K562 (cell line): ENCODE data around the gene LHPP. TPM values are rescaled to one million over a fixed set of nuclear protein-coding genes. Genes with fewer than 3 reads are reported as not detected.

ENCODE experiments used
- ATAC-seq: fragments of 200-7000 bp; cut with Tn5 transposase; 3 replicates; pipeline ENCODE4 v1.9.1; 2020; ENCODE audit warnings: moderate library complexity
- BruUV-seq: library from RNA; stranded (reverse); fragments of 400-500 nt; replicated peaks from 2 replicates; lab custom pipeline; 2021; lab: Mats Ljungman, UMichigan
- CTCF ChIA-PET: fragments of 300-600 bp; formaldehyde crosslinking; extraction: SDS; loops from one replicate; lab custom pipeline; 2021; ENCODE audit warnings: low intra/inter-chr PET ratio; lab: Yijun Ruan, JAX
- POLR2A ChIA-PET: fragments of 300-600, 350-650 bp; sonication (Branson Sonifier 250); formaldehyde crosslinking; extraction: SDS; loops from one replicate; lab custom pipeline; 2021; ENCODE audit warnings: antibody characterized with exemption, inconsistent platforms; lab: Yijun Ruan, JAX
- DNase-seq, 4 experiments: peaks; one replicate each; pipeline versions ENCODE4 v3.0.0 to v3.0.0-alpha.2; 2011 to 2018; ENCODE audit warnings: low spot score in 3 of 4, mixed read lengths in 3 of 4; ENCODE audit errors: extremely low read depth in 1 of 4
- FAIRE-seq: peaks from 2 replicates; lab custom pipeline; 2011; peaks lifted over from hg19 to GRCh38; lab: Jason Lieb, UNC
- H2AFZ ChIP-seq: 2 replicates; pipeline ENCODE4 v1.6.0; 2011; ENCODE audit warnings: low read depth, low read length, control low read depth, inconsistent platforms
- H3K27ac ChIP-seq: fragments of 200-600 bp; 3 replicates; pipeline ENCODE4 v1.8.0; 2011; ENCODE audit warnings: low read depth, mild to moderate bottlenecking, control low read depth, inconsistent platforms, low read length, moderate library complexity, mixed read lengths; ENCODE audit errors: extremely low read depth
- H3K27me3 ChIP-seq, 2 experiments: fragments of 300-600 bp in 1 of 2; 2 replicates in 1 of 2; 3 replicates in 1 of 2; pipeline versions ENCODE4 v1.6.0 to v1.8.0; 2011; ENCODE audit warnings: inconsistent platforms in 2 of 2, low read length in 2 of 2, mild to moderate bottlenecking in 1 of 2, mixed read lengths in 1 of 2, moderate library complexity in 1 of 2; ENCODE audit not compliant: control insufficient read depth in 2 of 2, insufficient read depth in 2 of 2
- H3K36me3 ChIP-seq: fragments of 300-600 bp; 3 replicates; pipeline ENCODE4 v1.8.0; 2011; ENCODE audit warnings: mild to moderate bottlenecking, low read length, inconsistent platforms; ENCODE audit not compliant: control insufficient read depth, insufficient read depth
- H3K4me1 ChIP-seq, 2 experiments: fragments of 200-600 bp in 1 of 2; replicated peaks in 1 of 2; 2 replicates in 1 of 2; 3 replicates in 1 of 2; pipeline versions ENCODE4 v1.5.1 to v1.8.0; 2011; ENCODE audit warnings: inconsistent platforms in 2 of 2, low read length in 2 of 2, mild to moderate bottlenecking in 1 of 2, mixed read lengths in 1 of 2, moderate library complexity in 1 of 2; ENCODE audit not compliant: control insufficient read depth in 2 of 2, insufficient read depth in 2 of 2
- H3K4me2 ChIP-seq: 2 replicates; pipeline ENCODE4 v1.6.1; 2011; ENCODE audit warnings: low read length, control low read depth, inconsistent platforms, mixed read lengths; ENCODE audit not compliant: insufficient read depth
- H3K4me3 ChIP-seq: fragments of 200-600 bp; sonication (generic), shearing (Covaris generic); 2 replicates; pipeline ENCODE4 v1.5.1; 2016; ENCODE audit warnings: control low read depth, inconsistent platforms
- H3K79me2 ChIP-seq: fragments of 200-600 bp; 3 replicates; pipeline ENCODE4 v1.8.0; 2011; ENCODE audit warnings: low read length, inconsistent platforms; ENCODE audit not compliant: control insufficient read depth, insufficient read depth
- H3K9ac ChIP-seq, 2 experiments: 2 replicates each; pipeline versions ENCODE4 v1.6.0 to v1.6.1; 2011; ENCODE audit warnings: low read depth in 2 of 2, low read length in 2 of 2, control low read depth in 1 of 2, inconsistent platforms in 1 of 2, mild to moderate bottlenecking in 1 of 2, mixed read lengths in 1 of 2; ENCODE audit not compliant: insufficient read depth in 1 of 2
- H3K9me1 ChIP-seq: one replicate; pipeline ENCODE4 v1.6.0; 2011; ENCODE audit warnings: inconsistent platforms, mild to moderate bottlenecking, low read length, moderate library complexity; ENCODE audit not compliant: control insufficient read depth, insufficient read depth
- H3K9me3 ChIP-seq: replicated peaks from 2 replicates; pipeline ENCODE4 v1.5.1; 2011; ENCODE audit warnings: low read depth, low read length, inconsistent platforms; ENCODE audit not compliant: control insufficient read depth, insufficient read depth
- H4K20me1 ChIP-seq: replicated peaks from 2 replicates; pipeline ENCODE4 v1.6.1; 2011; ENCODE audit warnings: low read length, inconsistent platforms, mixed read lengths; ENCODE audit not compliant: control insufficient read depth, insufficient read depth
- HSF4 ChIP-seq: fragments of 250-450 bp; sonication (Bioruptor Pico); IDR thresholded peaks from 2 replicates; pipeline ENCODE4 v2.1.2; 2022; ENCODE audit warnings: mild to moderate bottlenecking, moderate library complexity, borderline replicate concordance
- KLF16 ChIP-seq: IDR thresholded peaks from 2 replicates; pipeline ENCODE4 v1.6.1; 2016; ENCODE audit warnings: antibody characterized with exemption
- MYC ChIP-seq, 2 experiments: fragments of 250-450 bp in 1 of 2; sonication (Bioruptor Pico) in 1 of 2; IDR thresholded peaks; 2 replicates each; pipeline versions ENCODE4 v1.5.1 to v1.6.1; 2012 to 2021; ENCODE audit warnings: low read depth in 2 of 2, borderline replicate concordance in 1 of 2, improper control_type of control experiment in 1 of 2, low read length in 1 of 2, mild to moderate bottlenecking in 1 of 2, moderate library complexity in 1 of 2
- NFIX ChIP-seq: fragments of 250-450 bp; sonication (Bioruptor Pico); IDR thresholded peaks from 2 replicates; pipeline ENCODE4 v1.4.0; 2020; ENCODE audit warnings: low read depth, mild to moderate bottlenecking, moderate library complexity
- NONO ChIP-seq, 2 experiments: fragments of 200-400 bp in 1 of 2; fragments of 450-650 bp in 1 of 2; formaldehyde crosslinking in 1 of 2; IDR thresholded peaks; 2 replicates each; pipeline ENCODE4 v1.6.1; 2017; ENCODE audit warnings: low read depth in 2 of 2, mild to moderate bottlenecking in 2 of 2, moderate library complexity in 2 of 2, low read length in 1 of 2
- PML ChIP-seq: IDR thresholded peaks from 2 replicates; pipeline ENCODE4 v1.6.1; 2012; ENCODE audit warnings: low read length, inconsistent platforms
- RBM22 ChIP-seq: fragments of 200-400 bp; formaldehyde crosslinking; IDR thresholded peaks from 2 replicates; pipeline ENCODE4 v1.6.1; 2018; ENCODE audit warnings: low read length, low read depth; ENCODE audit not compliant: poor library complexity, severe bottlenecking
- SNRNP70 ChIP-seq: fragments of 200-400 bp; formaldehyde crosslinking; optimal IDR thresholded peaks from 2 replicates; pipeline ENCODE3; 2017; ENCODE audit warnings: low read depth, low read length
- TRIM28 ChIP-seq: fragments of 450-650 bp; IDR thresholded peaks from 2 replicates; pipeline ENCODE4 v1.6.1; 2017
- ZNF830 ChIP-seq: fragments of 250-450 bp; sonication (Bioruptor Pico); IDR thresholded peaks from 2 replicates; pipeline ENCODE4 v1.5.0; 2021; ENCODE audit warnings: mild to moderate bottlenecking
- WGBS: fragments of 100-300 bp; shearing (Covaris generic); methylation state at CpG from one replicate; pipeline ENCODE4 v1.1.6; 2016; ENCODE audit warnings: low coverage, mixed read lengths; ENCODE audit not compliant: insufficient coverage; ENCODE audit errors: missing lambda C conversion rate; 5-methylcytosine and 5-hydroxymethylcytosine counted together
- in situ Hi-C: fragments of 300-500 bp; cut with MboI; formaldehyde crosslinking; loops from 4 replicates; pipeline ENCODE4 v1.15.0; 2018; ENCODE audit warnings: inconsistent platforms, mixed read lengths
- intact Hi-C: fragments of 100-400 bp; cut with micrococcal nuclease; formaldehyde crosslinking; loops from 2 replicates; pipeline ENCODE4 v1.14.2; 2022
- polyA plus RNA-seq, 8 experiments: library from polyadenylated mRNA; depleted of rRNA in 4 of 8; stranded (reverse) in 5 of 8; unstranded in 3 of 8; fragments of >200 nt; fragmentation: Nextera tagmentation in 2 of 8; fragmentation: Illumina TruSeq in 1 of 8; extraction: Ambion mirVana in 2 of 8; extraction: Trizol in 1 of 8; gene quantifications; 2 replicates each; pipeline versions ENCODE4 v1.2.1 to v1.2.3, GENCODE V29; 2011 to 2014; ENCODE audit warnings: inconsistent platforms in 1 of 8, missing spikeins in 1 of 8
- total RNA-seq, 7 experiments: library from RNA; depleted of rRNA in 6 of 7; stranded (reverse); fragments of >200 nt in 6 of 7; fragmentation: Illumina TruSeq in 2 of 7; extraction: Trizol in 2 of 7; gene quantifications; 2 replicates each; pipeline versions ENCODE4 v1.2.1 to v1.2.3, GENCODE V29; 2011 to 2021; ENCODE audit warnings: low replicate concordance in 1 of 7
- TF ChIP-seq, protein P1 (sequence below): sonication (generic); formaldehyde crosslinking; IDR thresholded peaks from 2 replicates; pipeline ENCODE4 v1.8.1; 2023; ENCODE audit warnings: mild to moderate bottlenecking, missing genetic modification reagents

LHPP gene
- total and polyA plus RNA-seq, 9 of the 15 experiments (the other 6 are each of a cell fraction or from before 2014, with no cell fraction given) = 0.34 to 7.4 (median 3.0) TPM

DNA sequence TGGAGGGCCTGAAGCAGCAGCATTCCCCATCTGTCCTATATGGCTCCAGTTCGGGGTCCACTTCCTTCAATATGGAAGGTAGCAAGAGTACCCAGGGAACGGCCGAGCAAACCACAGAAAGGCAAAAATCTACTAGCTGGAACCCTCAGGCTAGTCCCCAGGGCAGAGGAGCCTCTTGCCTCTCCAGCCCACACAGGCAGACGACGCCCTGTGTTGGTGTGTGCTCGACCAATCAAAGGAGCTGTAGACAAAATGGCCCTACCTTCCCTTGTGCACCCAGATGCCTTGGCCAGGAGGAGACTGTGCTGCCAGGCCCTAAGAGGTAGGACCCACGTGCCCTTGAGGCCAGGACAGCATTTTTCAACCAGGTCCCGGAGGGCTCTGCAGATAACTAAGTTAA is 191.1 kb downstream of the LHPP start (continued):
- TF ChIP-seq, protein P1, sequence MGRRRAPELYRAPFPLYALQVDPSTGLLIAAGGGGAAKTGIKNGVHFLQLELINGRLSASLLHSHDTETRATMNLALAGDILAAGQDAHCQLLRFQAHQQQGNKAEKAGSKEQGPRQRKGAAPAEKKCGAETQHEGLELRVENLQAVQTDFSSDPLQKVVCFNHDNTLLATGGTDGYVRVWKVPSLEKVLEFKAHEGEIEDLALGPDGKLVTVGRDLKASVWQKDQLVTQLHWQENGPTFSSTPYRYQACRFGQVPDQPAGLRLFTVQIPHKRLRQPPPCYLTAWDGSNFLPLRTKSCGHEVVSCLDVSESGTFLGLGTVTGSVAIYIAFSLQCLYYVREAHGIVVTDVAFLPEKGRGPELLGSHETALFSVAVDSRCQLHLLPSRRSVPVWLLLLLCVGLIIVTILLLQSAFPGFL (CRISPR knock-in tag) = no peak
- TF ChIP-seq MYC (IDR thresholded peaks at IDR 0.05; ENCODE audit: low read depth, low read length) (no peak), MYC (CRISPR knock-in tag; IDR thresholded peaks at IDR 0.05; ENCODE audit: borderline replicate concordance, low read depth) (no peak), PML (no peak), SNRNP70 (no peak), NONO (IDR thresholded peaks at IDR 0.05; ENCODE audit: low read depth in 2 of 2, low read length in 1 of 2) (no peak), HSF4 (no peak), TRIM28 (no peak)

DNA sequence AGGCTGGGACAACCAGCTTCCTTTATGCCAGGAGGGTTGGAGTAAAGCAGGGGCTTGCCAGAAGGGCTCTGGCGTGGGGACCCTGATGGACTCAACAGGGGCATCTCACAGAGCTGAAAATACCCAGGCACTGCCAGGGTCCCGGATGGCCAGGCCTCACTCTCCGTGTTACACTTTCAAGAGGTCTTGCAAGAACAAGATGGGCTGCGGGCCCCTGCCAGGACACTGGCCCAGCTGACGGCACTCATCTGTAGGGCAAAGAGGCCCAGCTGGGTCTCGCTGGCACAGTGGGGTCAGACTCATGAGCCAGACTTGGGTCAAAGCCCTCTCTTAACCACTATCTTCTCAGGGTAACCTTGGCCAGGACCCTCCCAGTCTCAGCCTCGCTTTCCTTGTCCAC is 191.7 kb downstream of the LHPP start:
- POLR2A ChIA-PET = interaction anchor here (1.0 kb wide), 1 partner anchor 473 kb away, joined by 3 read pairs; no protein-coding TSS in a partner anchor
- H2AFZ ChIP-seq = no peak overlapping the region
- WGBS = 73% methylated on average over 7 of the region's 7 CpGs
- no peak for ATAC-seq
- H3K36me3 ChIP-seq = peaks cover 8% of the 10 kb centered on the region; the same call in 1 of the 3 replicates
- CTCF ChIA-PET = no interaction called here
- H3K27me3 ChIP-seq = no peaks in the 10 kb centered on the region
- intact Hi-C loops = no loop called here
- H3K9me3 ChIP-seq = no peaks in the 10 kb centered on the region
- no peaks in the 10 kb centered on the region for H3K9me1 ChIP-seq
- H3K4me2 ChIP-seq = no peak overlapping the region
- H3K4me1 ChIP-seq = peaks cover 12 to 23% of the 10 kb centered on the region in 2 experiments
- H3K27ac ChIP-seq = no peak overlapping the region
- TF ChIP-seq ZNF830 (CRISPR knock-in tag) (no peak), NFIX (CRISPR knock-in tag) (no peak), RBM22 (no peak), KLF16 (no peak)
- no peaks in the 10 kb centered on the region for H4K20me1 ChIP-seq
- no peak for DNase-seq
- no peak for FAIRE-seq
- H3K4me3 ChIP-seq = no peak overlapping the region
- no peak overlapping the region for H3K9ac ChIP-seq
- BruUV-seq = no TSS peak
- peaks cover 2% of the 10 kb centered on the region; the same call in 2 of the 3 replicates for H3K79me2 ChIP-seq
- in situ Hi-C loops = no loop called here
